ENCODE results near the gene DGKZ. TPM values are rescaled to one million over a fixed set of nuclear protein-coding genes. Genes with fewer than 3 reads are reported as not detected.

The DGKZ gene
- total and polyA plus RNA-seq, 2 of the 13 experiments (the other 11 are each of a cell fraction or from before 2014, with no cell fraction given) = 15.8 to 20.7 TPM

- no peak for TF ChIP-seq KAT7 (CRISPR knock-in tag; IDR thresholded peaks at IDR 0.05; ENCODE audit: borderline replicate concordance)
- no peak for TF ChIP-seq KDM5A (IDR thresholded peaks at IDR 0.05; ENCODE audit: borderline replicate concordance, low read length)
- no peak for TF ChIP-seq NFAT5 (CRISPR knock-in tag; IDR thresholded peaks at IDR 0.05)
- no peak for TF ChIP-seq NR3C1 (CRISPR knock-in tag; IDR thresholded peaks at IDR 0.05)
- TF ChIP-seq ZNF687 (CRISPR knock-in tag; IDR thresholded peaks at IDR 0.05) = peak; percentile 86
- TF ChIP-seq RORA (CRISPR knock-in tag; IDR thresholded peaks at IDR 0.05) = no peak
- no peak; the same call in 1 of the 2 replicates for TF ChIP-seq TFAP4 (IDR thresholded peaks at IDR 0.05; ENCODE audit: borderline replicate concordance, low read depth)
- TF ChIP-seq PTBP1 (IDR thresholded peaks at IDR 0.05; ENCODE audit: low read depth, low read length, poor library complexity, severe bottlenecking) = no peak
- TF ChIP-seq ZNF609 (CRISPR knock-in tag; IDR thresholded peaks at IDR 0.05; ENCODE audit: borderline replicate concordance) = no peak
- no peak; the same call in 1 of the 2 replicates for TF ChIP-seq ZNF362 (CRISPR knock-in tag; IDR thresholded peaks at IDR 0.05; ENCODE audit: borderline replicate concordance)
Observed at GRCh38 chr11:46389450-46390330, 42.4 kb downstream of the DGKZ start (continued).

Measured in HepG2 (cell line).